ENCODE measurements around the gene MAP3K20.

MAP3K20 gene

DNA sequence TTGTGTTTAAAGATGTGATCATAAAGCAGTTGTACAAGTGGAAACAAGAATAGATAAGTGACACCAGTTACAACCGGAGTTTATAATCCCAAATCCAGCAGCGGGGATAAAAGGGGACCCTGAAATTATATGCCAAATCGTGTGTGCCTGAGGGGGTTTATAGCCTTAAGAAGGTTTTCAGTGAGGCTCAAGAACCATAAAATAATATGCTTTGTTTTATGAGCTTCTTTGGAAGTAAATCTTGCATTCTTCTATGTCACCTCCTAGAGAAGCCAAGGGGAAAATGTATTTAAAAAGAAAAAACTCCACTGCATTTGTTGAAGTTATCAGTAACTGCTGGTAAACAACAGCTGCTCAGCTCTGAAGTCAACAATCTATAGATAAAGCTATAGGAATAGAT lies 25.8 kb upstream of the MAP3K20 start:
- in situ Hi-C loops (cut with MboI; ENCODE audit: low sequenced_read_pairs), result no loop called here

DNA sequence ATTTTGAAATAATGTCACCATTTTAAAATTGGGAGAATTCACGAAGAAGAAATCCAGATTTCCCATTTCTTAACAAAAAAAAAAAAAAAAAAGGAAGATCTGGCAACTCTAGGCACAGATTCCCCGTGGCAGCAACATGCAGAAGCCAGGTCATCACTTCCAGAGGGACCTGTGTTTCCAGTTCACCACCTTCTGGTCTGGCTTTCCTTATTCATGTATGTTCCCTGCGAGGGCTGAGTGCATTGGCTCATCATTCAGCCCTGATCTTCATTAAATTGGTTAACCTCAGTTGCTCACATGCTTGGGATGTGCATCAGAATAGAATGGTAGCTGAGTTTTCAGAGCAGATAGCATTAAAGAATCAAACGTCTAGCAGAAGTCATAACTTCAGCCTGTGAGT lies 25.0 kb upstream of the MAP3K20 start:
- in situ Hi-C loops (cut with MboI; ENCODE audit: low sequenced_read_pairs), result no loop called here

DNA sequence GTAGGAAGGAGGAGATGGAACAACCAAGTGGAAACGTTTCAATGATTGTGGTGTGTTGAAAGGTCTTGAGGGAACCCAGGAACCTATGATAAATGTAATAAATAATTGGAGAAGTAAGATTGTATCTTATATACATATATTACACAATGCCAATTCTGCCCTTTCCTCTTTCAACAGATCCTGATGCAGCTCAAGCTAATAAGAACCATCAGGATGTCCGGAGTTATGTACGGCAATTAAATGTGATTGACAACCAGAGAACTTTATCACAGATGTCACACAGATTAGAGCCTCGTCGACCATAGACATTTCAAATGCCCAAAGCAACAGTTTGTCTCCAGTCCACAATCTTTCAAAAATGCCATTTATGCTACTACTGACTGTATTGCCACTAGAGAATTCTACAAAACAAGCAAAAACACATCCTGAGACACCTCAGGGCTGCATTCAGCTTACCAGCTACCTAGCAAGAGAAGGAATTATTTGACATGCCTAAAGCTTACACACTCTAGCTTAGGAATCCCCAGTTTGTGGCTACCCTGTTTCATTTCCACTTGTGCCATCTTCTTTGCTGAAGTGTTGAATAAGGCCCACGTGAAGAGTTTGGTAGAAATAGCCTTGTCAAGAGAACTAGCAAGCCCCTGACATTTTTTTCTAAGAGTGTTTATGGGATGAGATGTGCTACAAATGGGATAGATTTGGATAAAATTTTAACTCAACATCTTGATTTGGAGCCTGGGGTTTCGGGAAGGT lies 24.0 kb upstream of the MAP3K20 start:
- in situ Hi-C loops (cut with MboI; ENCODE audit: low sequenced_read_pairs), result no loop called here

DNA sequence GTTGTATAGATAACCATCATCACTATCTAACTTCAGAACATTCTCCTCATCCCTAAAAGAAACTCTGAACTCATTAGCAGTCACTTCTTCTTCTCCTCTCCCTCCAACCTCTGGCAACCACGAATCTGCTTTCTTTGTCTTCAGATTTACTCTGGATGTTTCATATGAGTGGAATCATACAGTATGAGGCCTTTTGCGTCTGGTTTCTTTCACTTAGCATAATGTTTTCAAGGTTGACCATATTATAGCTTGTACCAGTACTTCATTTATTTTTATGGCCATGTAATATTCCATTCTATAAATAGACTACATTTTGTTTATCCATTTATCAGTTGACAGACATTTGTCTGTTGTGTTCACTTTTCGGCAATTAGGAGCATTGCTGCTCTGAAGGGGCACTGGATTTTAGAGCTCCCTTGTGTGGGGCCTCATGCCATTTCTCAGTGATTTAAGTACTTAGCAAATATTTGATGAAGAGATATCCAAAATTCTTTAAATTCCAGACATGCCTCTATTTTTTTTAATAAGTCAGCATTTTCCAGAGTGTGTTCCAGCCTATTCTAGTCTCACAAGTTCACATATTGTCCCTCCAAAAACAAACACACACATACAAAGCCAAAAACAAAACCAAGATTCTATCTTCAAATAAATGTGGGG lies 22.5 kb upstream of the MAP3K20 start:
- in situ Hi-C loops (cut with MboI; ENCODE audit: low sequenced_read_pairs), result no loop called here

DNA sequence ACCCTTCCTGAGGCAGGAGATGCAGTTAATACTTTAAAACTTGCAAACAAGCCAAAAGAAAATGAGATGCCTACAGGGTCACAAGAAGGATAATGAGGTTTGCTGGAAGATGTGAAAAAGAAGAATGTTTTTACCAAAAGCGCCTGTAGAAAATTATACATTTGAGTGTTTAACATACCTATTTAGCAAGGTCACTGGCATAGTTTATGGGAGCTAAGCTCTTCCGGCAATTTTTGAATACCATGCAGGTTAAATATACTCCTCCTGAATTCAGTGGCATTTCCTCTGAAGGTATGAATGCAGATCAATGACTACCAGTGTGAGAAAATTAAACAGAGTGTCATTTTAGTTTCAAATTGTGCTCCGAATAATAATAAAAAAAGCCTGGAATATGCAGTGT lies 21.2 kb upstream of the MAP3K20 start:
- in situ Hi-C loops (cut with MboI; ENCODE audit: low sequenced_read_pairs), result no loop called here

DNA sequence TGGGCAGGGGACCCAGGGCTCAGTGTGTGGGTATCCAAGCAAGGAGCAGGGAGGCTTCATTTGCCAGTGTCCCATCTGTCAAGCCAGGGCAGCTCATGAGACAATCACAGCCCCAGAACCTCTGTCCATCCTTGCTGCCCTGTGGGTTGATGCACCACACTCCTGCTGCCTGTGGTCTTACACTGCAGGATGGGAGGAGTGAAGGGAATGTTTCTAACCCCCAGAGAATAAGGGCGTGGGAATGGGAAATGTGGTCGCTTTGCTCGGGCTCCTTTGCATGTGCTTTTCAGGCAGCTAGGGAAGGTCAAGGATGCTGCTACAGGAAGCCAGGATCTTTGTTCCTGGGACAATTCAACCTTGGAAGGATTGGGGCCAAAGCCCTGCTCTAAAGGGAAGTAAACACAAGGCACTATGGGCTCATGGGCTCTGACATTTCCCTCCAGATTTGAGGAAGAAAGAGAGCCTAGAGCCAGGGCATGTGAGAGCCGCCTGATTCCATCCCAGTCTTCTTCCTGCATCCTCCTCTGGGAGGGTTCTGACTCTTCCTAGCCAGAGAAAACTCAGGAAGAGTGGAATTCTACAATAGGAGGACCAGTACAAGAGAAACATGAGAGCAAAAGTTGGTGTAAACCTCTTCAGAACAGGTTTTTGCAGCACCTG lies 18.8 kb upstream of the MAP3K20 start:
- in situ Hi-C loops (cut with MboI; ENCODE audit: low sequenced_read_pairs), result no loop called here

DNA sequence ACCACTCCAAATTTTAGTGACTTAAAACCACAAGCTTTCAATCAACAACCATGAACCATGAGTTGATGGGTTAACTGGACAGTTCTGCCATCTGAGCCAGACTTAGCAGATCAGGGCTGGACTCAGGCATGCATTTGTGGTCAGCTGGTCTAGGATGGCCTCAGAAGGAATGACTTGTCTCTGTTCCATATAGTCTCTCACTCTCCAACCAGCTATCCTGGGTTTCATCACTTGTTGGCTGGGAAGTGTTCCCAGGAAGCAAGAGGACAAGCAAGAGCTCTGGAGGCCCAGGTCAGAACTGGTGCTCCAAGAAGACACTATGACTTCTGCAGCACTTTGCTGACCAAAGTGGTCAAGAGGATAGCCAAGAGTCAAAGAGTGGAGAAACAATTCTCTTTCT lies 17.5 kb upstream of the MAP3K20 start:
- in situ Hi-C loops (cut with MboI; ENCODE audit: low sequenced_read_pairs), result no loop called here

DNA sequence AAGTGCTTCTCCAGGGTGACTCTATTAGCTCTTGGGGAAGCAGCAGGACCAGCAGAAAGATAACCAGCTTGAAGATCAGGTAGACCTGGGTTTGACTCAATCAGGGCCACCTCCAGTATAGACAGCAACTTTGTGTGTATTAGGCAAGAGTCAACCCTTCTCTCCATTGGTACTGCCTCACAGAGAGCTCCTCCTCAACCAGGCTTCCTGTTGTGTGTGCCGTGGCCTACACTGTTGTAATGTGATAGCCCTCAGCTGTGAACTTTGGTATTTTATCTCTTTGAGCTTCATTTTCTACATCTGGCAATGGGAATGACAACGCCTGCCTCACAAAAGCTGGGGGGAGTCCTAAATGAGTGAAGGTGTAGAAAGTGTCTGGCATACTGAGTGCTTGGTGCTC lies 17.0 kb upstream of the MAP3K20 start:
- in situ Hi-C loops (cut with MboI; ENCODE audit: low sequenced_read_pairs), result no loop called here

DNA sequence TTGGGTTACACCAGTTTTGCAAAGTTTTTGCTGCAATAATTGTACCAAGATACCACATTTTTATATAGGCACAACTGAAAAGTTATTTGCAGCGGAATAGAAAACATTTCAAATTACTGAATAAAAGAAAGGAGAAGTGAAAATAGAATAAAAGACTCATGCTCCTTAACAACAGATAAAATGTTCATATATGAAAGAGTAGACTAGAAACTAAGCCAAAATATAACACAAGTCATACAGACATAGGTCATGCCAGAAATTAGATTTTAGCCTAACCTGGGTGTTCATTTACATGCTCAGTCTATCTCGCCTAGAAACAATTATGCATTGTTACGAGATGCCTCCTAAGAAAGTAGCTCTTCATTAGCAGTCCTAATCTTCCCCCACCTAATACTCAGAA lies 16.4 kb upstream of the MAP3K20 start:
- in situ Hi-C loops (cut with MboI; ENCODE audit: low sequenced_read_pairs), result no loop called here

DNA sequence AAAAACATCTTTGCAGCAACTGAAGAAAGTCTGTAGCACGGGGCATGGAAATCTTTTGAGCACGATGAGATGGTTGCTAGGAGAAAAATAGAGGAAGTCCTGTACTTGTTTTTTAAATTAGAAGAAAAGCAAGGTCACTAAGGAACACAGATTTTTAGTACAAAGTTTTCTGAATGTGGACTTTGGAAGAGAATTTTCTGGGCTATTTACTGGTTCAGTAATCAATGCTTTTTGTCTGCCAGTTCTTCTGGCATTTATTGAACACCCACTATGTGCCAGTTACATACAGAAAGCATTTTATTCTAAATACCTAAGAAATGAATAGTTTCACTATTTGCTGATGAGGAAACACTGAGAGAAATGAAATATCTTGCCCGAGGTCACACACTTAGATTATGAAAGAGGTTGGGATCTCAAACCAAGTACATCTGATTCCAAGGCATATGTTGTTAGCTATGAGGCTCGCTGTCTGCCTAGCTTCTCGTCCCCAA lies 15.6 kb upstream of the MAP3K20 start:
- in situ Hi-C loops (cut with MboI; ENCODE audit: low sequenced_read_pairs), result no loop called here

DNA sequence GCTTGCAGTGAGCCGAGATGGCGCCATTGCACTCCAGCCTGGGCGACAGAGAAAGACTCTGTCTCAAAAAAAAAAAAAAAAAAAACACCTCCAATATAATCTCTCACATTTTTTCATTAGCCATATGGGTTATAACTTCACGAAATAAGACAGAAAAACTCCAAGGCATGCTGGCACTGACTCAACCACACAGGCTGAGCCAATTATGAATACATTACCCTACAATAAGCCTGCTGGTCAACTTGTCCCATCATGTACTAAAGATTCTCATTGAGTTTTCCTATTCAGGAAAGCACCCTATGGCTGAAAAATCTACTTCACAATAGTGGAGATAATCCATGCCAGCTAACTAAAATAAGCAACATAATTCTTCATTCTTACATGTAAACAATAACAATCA lies 12.8 kb upstream of the MAP3K20 start:
- in situ Hi-C loops (cut with MboI; ENCODE audit: low sequenced_read_pairs), result no loop called here

DNA sequence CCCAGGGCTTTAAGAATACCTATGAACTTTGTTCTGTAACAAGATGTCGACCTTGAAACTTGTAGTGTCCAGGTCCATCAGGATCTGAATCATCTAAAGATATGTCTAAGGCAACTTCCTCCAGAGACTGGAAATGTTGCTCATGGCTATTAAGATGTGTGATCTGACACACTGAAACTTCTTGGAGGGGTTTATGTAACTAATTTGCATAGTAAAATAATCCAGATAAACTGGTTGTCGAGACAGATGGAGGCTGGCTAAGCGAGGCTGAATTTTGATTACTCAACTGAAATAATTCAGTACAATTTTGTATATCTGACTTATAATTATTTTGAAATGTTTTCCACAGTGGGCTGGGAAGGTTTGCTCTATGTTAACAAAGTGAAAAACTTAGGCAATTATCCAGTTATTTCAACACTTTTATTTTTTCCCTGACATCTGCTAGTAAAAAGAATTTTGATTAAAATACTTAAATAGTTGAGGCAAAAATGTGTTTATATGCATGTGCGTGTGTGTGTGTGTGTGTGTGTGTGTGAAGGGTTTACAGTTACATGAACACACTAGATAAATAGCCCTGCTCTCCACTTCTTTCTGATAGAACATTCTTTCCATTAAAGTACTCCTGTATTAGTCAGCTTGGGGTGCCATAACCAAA lies 11.4 kb upstream of the MAP3K20 start:
- in situ Hi-C loops (cut with MboI; ENCODE audit: low sequenced_read_pairs), result no loop called here

DNA sequence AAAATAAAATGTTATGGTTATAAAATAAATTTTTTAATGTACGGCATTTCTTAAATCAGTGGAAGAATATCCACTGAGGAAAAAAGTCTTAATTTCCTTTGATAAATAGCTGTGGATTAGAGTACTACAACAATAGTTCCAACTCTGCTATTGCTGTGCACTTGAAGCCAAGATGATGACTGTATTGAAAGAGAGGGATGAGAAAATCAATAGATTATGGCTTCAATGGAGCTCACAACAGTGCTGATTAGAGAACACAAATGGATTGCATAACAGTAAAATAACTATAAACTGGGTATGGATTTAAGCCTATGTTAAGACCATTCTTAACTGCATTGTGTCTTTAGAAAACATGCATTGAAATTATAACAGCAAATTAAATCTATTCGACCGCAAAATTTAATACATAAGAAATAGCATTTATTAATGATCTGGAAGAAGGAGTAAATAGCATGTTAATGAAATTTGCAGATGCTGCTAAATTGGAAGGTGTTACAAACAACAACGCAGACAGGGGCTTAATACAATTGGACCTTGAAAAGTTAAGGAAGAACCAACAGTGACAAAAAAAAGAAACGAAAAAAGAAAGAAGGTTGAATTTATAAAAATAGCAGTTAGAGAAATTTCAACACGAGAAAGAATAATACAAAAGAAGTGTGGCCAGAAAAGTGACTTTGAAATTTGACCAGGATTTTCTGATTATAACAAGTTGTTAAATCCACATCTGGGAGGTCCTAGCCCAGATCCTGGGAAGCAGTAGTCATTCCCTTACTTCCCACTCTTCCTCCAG lies 8.6 kb upstream of the MAP3K20 start:
- in situ Hi-C loops (cut with MboI; ENCODE audit: low sequenced_read_pairs), result no loop called here

DNA sequence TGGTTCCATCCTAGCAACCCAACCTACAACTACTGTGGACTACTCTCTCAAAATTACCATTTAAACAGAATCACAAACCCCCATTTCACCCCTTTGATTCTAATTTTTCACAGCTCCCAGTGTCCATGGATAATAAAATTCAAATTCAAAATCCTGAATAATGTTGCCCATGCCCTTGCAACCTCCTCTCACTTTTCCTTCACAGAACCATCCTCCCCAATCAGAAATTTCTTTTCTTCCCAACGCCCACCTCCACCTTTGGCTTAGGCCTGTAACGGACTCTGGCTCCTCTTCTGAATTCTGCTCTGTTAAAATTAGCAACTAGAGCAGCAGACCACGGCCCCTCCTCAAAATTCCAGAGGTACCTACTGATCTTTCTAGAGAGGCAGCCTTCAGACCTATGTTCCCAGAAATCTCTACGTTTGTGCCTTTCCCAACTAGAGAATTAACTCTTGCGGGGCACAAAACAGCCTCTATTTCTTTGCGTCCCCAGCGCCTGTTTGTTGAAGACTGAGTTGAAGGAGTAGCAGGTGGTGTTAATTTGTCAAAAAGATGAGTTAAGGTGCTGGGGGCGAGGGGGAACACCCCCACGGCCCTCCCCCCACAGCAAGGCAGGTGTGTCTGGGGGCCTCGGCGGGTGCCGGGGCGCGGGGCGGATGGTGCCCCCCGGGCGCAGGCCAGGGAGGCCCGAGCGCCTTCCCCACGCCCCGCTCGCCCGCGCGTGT lies 428 bp upstream of the MAP3K20 start:
- in situ Hi-C loops (cut with MboI; ENCODE audit: low sequenced_read_pairs), result no loop called here

DNA sequence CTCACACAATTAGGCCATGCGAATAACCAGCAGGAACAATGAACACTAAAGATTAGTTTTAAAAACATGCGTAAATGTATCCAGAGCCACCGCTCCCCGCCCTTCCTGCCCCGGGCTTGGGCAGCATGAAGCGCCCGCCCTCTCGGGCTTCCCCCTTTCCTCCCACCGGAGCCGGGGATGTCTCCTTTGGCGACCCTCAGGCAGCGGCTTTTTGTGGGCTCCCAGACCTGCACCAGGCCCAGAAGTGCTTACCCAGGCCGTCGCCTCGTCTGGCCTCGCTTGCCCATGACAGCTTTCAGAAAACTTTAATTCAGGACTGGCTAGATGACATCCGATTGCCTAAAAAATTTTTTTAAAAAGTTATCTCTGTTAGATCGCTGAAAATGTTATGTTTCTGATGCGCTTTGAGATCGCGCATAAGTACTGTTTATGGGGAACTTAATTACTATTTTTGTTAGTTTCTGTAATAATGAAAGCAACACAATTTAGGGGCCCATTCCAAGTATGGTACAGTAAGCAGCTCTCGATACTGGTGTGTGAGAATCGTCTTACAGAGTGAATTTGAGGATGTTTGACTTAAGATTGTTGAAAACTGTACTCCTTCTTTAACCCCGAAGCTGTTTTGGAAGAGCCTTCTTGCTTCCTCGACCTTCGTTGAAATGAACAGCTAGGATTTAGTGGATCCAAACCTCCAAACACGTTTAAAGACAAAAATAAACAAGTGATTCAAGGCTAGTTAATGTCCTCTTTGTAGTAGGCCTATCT lies 1.1 kb downstream of the MAP3K20 start:
- in situ Hi-C loops (cut with MboI; ENCODE audit: low sequenced_read_pairs), result no loop called here

DNA sequence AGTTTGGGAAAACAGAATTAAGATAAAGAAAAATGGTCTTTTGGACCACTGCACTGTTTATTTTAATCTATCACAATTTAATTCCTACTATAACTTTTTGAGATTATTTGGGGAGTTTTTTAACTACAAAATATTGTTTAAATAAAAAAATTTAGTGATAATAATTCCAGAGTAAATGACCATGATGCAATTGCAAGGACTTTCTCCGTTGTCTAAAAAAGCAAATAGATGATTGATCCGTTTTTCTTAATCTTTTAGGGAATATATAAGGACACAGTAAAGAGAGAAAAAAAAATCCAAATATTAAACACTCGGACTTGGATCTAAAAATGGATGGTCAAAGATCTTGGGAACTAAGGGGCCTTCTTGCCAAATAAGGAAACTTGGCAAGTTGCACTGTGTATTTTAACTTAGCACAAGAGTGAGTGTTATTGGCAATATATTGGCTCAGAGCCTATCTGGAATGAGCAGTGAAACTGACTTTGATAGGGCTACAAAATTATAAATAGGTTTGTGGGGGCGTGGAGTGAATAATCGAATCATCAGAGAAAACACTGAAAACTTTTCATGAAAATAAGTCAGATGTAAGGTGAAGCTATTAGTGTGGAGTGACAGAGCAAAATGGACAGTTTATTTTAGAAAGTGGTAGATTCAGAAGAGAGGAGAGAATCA lies 2.0 kb downstream of the MAP3K20 start:
- in situ Hi-C loops (cut with MboI; ENCODE audit: low sequenced_read_pairs), result no loop called here

DNA sequence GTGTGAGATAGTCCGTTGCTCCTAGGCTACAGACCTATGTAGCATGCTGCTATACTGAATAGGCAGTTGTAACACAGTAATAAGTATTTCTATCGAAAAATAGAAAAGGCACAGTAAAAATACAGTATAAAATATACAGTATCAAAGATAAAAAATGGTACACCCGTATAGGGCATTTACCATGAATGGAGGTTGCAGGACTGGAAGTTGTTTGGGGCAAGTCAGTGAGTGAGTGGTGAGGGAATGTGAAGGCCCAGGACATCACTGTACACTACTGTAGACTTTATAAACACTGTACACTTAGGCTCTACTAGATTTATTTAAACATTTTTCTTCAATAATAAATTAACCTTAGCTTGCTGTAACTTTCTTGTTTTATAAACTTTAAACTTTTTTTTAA lies 3.5 kb downstream of the MAP3K20 start:
- in situ Hi-C loops (cut with MboI; ENCODE audit: low sequenced_read_pairs), result no loop called here

DNA sequence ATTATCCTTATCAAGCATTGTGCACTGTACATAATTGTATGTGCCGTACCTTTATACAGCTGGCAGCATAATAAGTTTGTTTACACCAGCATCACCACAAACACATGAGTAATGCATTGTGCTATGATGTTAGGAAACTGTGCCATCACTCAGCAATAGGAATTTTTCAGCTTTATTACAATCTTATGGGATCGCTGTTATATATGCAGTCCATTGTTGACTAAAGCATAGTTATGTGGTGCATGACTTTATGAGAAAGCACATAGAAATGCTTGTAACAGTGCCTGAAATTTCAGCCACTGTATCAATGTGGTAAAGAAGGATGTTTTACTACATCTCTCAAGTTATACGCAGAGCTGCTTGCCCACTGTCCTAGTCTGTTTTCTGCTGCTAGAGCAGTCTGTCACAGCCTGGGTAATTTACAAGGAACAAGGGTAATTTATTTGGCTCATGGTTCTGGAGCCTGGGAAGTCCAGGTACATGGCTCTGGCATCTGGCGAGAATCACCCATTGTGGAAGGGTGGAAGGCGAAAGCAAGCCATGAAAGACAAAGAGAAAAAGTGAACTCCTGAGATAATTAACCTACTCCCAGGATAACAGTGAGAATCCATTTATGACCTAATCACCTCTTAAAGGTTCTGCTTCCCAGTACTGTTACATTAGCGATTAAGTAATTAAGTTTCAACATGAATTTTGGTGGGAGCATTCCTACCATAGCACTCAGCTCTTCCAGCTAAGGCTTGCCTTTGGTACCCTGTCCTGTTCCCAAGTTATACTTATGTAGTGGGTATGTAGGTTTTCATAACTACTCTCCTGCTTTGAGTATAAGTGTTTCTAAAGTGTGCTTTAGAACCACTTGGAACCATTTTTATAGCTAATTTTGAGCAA lies 4.6 kb downstream of the MAP3K20 start:
- in situ Hi-C loops (cut with MboI; ENCODE audit: low sequenced_read_pairs), result no loop called here
